DMS 273 treated with DMSO at 0.1 percent for 48 hours (cell line): Measurements from ENCODE around the gene RIC8B.
"Not testable (repeated sequence)": the region's sequence is repeated elsewhere in the genome, so short reads cannot be mapped to it uniquely, and the experiment has no call there.

Experiments
- DNase-seq: peaks from one replicate; lab custom pipeline; 2025; lab: John Stamatoyannopoulos, UW

The RIC8B gene

GRCh38 chr12:106903241-106903945 is 128.9 kb downstream of the RIC8B start:
- DNase-seq = no peak

DNA sequence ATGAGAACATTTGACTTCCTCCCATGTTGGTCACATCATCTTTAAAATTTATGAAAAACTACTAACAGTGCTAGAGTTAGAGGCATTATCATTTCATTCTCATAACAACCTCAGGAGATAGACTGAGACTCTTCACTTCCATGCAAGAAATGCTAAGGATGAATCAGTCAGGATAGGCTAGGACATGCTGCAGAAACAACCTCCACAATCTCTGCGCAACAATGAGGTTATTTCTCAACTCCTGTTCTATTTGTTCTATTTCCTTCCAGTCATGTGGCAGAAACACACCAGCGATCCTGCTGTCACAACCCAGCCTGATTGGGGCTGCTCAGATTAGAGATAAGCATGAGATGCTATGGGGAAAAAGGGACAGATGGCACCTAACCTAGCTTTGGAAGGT is 132.2 kb downstream of the RIC8B start:
- no peak for DNase-seq

DNA sequence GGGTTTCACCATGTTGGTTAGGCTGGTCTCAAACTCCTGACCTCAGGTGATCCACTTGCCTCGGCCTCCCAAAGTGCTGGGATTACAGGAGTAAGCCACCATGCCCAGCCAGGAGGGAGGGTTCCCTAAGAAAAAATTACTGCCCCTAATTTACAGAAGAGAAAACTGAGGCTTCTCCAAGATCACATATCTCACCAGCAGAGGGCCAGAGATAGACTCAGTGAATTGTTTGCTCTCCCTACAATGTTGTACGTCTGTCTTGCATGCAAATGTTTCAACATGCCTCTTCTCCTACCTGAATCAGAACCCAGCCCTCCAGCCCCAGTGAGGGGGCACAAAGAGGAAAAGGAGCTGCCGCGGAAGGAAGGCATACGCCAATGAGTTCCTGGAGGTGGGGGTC is 132.9 kb downstream of the RIC8B start:
- DNase-seq = no peak

DNA sequence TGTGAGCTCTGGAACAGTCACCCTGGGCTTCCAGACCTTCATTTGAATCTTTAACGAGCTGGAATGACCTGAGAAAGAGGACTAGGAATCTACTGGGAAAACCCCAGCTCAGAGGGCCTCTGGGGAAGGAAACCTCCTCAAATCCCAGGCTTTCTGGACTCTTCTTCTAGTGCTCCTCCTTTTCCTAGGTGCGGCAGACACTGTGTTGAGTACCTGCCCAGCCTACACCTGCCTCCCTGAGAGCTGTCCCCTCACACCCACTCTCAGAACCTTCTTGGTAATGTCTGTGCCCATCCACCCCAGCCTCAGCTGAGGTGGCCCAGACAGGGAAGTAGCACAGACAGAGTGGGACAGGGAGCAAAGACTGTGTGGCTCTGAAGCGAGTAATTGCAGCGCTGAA is 133.4 kb downstream of the RIC8B start:
- DNase-seq = no peak

- no peak for DNase-seq
Measured at GRCh38 chr12:106908561-106908960, 134.1 kb downstream of the RIC8B start.

DNA sequence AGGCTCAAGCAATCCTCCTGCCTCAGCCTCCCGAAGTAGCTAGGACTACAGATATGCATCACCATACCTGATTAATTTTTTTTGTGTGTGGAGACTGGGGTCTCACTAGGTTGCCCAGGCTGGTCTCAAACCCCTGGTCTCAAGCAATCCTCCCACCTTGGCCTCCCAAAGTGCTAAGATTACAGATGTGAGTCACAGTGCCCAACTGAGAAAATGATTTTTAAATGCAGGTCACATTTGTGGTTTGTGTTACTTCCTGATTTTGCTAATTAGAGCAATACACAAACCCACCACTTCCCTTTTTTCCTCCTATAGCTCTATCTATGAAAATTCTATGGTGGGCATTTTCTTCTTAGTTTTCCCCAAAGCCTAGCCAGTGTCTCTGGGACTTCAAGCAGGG is 135.7 kb downstream of the RIC8B start:
- DNase-seq = no peak

DNA sequence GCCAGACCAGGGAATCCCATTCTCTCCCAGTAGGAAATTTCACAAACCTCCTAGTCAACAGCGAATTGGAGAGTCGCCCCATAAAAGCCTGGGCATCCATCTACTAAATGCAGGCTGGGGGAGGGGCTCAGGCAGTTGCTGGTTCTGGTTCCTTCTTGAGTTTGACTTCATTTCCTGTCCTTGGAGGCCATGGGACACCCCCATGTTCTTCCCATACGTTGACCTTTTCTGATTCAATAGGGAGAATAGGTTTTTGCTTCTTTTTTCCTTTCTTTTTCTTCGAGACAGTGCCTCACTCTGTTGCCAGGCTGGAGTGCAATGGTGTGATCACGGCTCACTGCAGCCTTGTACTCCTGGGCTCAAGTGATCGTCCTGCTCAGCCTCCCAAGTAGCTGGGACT is 137.1 kb downstream of the RIC8B start:
- DNase-seq = no peak

DNA sequence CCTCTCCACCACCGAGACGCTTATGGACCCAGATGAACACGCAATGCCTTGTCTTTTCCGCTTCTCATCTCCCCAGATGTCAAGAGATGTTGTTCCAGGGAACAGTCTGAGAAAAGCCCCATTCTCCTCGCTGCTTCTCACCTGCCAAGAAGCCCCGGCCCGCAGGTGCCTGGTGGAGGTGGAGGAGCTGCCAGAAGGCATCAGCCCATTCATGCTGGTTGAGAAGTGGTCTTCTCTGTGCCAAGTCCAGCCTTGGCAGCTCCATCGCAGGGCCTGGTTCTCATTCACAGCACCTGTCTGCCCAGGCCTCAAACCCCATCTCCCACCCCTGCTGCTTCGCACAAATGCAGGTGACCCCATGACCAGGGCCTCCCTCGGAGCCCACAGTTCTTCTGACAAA is 139.0 kb downstream of the RIC8B start:
- DNase-seq = no peak

DNA sequence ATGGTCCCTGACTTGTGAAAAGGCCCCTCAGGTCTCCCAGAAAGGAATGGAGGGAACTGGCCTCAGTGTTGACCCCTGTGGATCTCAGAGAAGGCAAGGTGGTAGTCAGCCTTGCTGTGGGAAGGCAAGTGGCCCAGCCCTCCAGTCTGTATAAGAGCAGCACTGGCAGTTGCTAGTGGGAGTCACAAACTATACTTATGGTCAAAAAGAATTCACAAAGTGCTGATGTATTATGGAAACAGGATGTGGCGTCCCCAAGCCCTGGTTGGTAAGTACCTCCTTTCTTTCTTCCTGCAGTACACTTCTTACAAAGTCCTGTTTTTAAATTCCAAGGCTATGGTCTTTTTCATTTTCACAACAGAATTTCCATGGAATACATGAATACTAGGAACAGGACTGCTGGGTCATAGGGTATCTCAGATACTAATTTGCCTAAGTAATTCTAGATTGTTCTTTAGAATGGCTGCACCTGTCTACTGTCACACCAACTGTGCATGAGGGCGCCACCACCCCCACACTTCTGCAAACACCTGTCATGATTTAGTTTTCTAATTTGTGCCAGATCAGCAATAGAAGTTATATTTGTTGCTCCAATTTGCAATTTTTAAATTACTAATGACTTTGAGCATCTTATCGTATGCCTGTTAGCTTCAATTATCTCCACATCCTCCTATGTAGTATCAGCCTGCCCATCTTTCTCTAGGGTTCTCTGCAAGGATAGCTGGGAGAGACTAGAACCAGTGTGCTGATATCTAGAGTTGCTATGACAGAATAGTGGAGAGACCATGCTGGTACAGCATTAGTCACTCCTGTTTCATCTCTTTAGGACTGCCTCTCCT is 140.5 kb downstream of the RIC8B start:
- DNase-seq = no peak

DNA sequence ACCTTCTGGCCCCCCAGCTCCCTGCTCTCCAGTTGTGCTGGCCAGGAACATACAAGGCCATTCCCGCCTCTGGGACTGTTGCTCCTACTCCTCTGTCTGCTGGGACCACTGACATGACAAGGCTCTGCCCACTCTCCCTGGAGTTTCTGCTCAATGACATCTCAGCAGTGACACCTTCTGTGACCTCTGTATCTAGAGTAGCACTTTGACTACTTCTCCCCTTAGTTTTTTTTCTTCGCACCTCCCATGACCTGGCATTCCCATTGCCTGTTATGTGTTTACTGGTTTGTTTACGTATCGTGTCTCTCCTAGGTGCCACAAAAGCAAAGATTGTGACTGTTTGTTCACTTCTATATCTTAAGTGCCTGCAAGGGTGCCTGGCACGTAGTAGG is 141.1 kb downstream of the RIC8B start:
- DNase-seq = no peak

- DNase-seq = no peak
Measured at GRCh38 chr12:106917503-106917902, 143.0 kb downstream of the RIC8B start.

GRCh38 chr12:106918746-106919145 is 144.3 kb downstream of the RIC8B start:
- no peak for DNase-seq

- no peak for DNase-seq
Measured at GRCh38 chr12:106919910-106920544, 145.5 kb downstream of the RIC8B start.

DNA sequence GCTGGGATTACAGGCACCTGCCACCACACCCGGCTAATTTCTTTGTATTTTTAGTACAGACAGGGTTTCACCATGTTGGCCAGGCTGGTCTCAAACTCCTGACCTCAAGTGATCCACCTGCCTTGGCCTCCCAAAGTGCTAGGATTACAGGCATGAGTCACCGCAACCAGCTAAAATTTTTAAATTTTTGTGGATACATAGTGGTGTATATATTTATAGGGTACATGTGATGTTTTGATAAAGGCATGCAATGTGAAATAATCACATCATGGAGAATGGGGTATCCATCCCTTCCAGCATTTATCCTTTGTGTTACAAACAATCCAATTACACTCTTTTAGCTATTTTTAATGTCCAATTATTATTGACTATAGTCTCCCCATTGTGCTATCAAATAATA is 147.5 kb downstream of the RIC8B start:
- not testable (repeated sequence) for DNase-seq

DNA sequence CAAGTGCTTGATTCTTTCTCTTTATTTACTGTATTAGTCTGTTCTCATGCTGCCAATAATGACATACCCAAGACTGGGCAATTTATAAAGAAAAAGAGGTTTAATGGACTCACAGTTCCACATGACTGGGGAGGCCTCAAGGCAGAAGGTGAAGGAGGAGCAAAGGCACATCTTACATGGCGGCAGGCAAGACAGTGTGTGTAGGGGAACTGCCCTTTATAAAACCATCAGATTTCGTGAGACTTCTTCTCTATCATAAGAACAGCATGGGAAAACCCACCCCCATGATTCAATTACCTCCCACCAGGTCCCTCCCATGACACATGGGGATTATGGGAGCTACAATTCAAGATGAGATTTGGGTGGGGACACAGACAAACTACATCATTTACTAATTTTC is 149.1 kb downstream of the RIC8B start:
- not testable (repeated sequence) for DNase-seq

- no peak for DNase-seq
Measured at GRCh38 chr12:106924268-106924861, 149.9 kb downstream of the RIC8B start.

GRCh38 chr12:106926657-106927056 is 152.2 kb downstream of the RIC8B start:
- DNase-seq = no peak

DNA sequence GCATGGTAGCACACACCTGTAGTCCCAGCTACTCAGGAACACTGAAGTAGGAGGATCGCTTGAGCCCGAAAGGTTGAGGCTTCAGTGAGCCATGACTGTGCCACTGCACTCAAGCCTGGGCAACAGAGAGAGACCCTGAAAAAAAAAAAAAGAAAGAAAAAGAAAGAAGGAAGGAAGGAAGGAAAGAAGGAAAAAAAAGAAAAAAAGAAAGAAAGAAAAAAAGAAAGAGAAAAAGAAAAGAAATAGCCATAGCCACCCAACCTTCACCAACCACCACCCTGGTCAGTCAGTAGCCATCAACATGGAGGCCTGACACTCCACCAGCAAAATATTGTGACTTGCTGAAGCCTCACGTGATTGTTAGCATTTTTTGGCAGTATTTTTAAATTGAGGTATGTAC is 159.8 kb downstream of the RIC8B start:
- no peak for DNase-seq
